ENCODE results near the gene WDR45B. TPM values are rescaled to one million over a fixed set of nuclear protein-coding genes. Genes with fewer than 3 reads are reported as not detected.

WDR45B gene
- total and polyA plus RNA-seq, 8 donors, result 46.8 to 93.1 (median 82.6) TPM

DNA sequence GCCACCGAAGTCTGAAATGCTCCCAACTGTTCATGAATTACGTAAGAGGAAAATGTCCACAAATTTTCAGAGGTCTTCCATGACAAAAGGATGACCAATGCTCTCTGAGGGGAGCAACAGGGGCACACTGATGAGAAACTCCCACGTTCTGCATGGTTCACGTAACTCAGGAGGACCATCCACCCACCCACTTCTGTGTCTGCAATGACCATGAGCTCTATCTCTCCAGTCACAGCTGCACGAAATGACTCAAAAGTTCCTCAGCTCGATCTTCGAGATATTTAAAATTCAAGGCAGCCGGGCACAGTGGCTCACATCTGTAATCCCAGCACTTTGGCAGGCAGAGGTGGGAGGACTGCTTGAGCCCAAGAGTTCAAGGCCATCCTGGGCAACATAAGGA lies 15.8 kb downstream of the WDR45B start:
- no peak for ATAC-seq
- H3K36me3 ChIP-seq, result peaks cover 0 to 67% of the 10 kb centered on the region in 2 donors
- DNase-seq, result no peak
- intact Hi-C loops (cut with DNase I), result no loop called here
- no peaks in the 10 kb centered on the region for H3K27me3 ChIP-seq
- H3K27ac ChIP-seq, result no peak overlapping the region
- TF ChIP-seq, protein P1, sequence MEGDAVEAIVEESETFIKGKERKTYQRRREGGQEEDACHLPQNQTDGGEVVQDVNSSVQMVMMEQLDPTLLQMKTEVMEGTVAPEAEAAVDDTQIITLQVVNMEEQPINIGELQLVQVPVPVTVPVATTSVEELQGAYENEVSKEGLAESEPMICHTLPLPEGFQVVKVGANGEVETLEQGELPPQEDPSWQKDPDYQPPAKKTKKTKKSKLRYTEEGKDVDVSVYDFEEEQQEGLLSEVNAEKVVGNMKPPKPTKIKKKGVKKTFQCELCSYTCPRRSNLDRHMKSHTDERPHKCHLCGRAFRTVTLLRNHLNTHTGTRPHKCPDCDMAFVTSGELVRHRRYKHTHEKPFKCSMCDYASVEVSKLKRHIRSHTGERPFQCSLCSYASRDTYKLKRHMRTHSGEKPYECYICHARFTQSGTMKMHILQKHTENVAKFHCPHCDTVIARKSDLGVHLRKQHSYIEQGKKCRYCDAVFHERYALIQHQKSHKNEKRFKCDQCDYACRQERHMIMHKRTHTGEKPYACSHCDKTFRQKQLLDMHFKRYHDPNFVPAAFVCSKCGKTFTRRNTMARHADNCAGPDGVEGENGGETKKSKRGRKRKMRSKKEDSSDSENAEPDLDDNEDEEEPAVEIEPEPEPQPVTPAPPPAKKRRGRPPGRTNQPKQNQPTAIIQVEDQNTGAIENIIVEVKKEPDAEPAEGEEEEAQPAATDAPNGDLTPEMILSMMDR (IDR thresholded peaks at IDR 0.05), result no peak
- H3K4me3 ChIP-seq, result no peak overlapping the region
- H3K4me1 ChIP-seq, result peaks cover 0 to 8% of the 10 kb centered on the region in 2 donors
- H3K9me3 ChIP-seq, result peaks cover 0 to 7% of the 10 kb centered on the region in 2 donors

DNA sequence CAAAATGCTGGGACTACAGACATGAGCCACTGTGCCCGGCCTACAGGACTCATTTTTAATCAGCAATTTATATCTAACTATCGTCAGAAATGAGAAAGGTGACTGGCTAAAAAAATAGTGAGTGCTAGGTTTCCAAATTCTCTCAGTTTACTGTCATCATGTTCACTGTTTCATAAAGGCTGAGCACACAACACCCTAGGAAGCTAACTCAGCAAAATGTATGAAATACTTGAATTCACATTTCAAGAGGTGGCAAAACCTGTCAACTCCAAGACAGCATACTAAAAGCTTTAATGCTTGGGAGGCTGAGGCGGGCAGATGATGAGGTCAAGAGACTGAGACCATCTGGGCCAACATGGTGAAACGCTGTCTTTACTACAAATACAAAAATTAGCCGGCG lies 16.7 kb downstream of the WDR45B start:
- DNase-seq, result no peak
- peaks cover 0 to 67% of the 10 kb centered on the region in 2 donors for H3K36me3 ChIP-seq
- intact Hi-C loops (cut with DNase I), result no loop called here

DNA sequence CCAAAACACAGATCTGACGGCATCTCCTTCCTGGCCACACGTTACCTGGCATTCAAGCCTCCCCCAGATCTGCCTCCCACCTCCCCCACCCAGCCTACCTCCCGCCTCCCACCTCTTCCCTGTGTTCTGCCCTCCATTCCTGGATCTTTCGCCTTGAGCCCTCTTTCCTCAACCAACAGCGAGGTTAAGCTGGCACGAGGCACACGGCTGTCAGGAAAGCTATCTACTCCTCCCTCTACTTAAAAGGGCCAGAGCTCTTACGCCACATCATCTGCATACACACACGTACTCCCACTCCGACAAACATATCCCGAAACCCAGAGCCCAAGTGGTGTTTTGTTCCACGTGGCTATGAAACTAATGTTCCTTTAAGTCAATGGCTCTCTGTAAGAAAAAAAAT lies 18.0 kb downstream of the WDR45B start:
- DNase-seq, result peak in 1 of 4 donors; percentile 4
- ATAC-seq, result no peak
- peaks cover 0 to 81% of the 10 kb centered on the region in 2 donors for H3K36me3 ChIP-seq
- no peaks in the 10 kb centered on the region for H3K9me3 ChIP-seq
- H3K4me3 ChIP-seq, result no peak overlapping the region
- no peak overlapping the region for H3K27ac ChIP-seq
- TF ChIP-seq, protein P1 (IDR thresholded peaks at IDR 0.05), result no peak
- no peaks in the 10 kb centered on the region for H3K27me3 ChIP-seq
- intact Hi-C loops (cut with DNase I), result no loop called here
- peaks cover 0 to 13% of the 10 kb centered on the region in 2 donors for H3K4me1 ChIP-seq

More for the DNA sequence above, 16.7 kb downstream of the WDR45B start:
- ATAC-seq, result no peak
- TF ChIP-seq, protein P1 (IDR thresholded peaks at IDR 0.05), result no peak
- Histone ChIP-seq H3K9me3 (no peaks in the 10 kb centered on the region), H3K27me3 (no peaks in the 10 kb centered on the region), H3K4me1 (peaks cover 0 to 13% of the 10 kb centered on the region in 2 donors), H3K27ac (no peak overlapping the region), H3K4me3 (no peak overlapping the region)

DNA sequence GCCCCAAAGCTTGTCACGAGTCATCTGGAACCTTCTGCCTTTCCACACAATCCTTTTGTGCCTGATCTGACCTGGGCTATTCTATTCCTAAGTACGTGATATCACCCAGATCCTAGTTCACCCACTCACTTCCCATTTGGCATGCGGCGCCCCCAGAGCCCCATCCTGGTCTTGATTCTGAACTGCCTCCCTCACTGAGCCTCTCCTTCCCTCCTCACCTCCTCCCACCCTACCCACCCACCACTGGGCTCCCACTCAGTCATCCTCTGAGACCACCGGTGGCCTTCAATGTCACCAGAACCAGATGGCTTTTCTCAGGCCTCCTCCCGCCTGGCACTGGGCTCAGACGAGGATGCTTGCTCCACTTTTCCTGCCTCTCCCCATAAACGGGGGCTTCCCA lies 18.5 kb downstream of the WDR45B start:
- Histone ChIP-seq H3K27ac (no peak overlapping the region), H3K9me3 (no peaks in the 10 kb centered on the region), H3K36me3 (peaks cover 0 to 85% of the 10 kb centered on the region in 2 donors), H3K27me3 (no peaks in the 10 kb centered on the region), H3K4me3 (no peak overlapping the region), H3K4me1 (peaks cover 0 to 13% of the 10 kb centered on the region in 2 donors)
- DNase-seq (peak in 1 of 4 donors; percentile 17), ATAC-seq (no peak)
- intact Hi-C loops (cut with DNase I), result no loop called here
- TF ChIP-seq, protein P1 (IDR thresholded peaks at IDR 0.05), result no peak

DNA sequence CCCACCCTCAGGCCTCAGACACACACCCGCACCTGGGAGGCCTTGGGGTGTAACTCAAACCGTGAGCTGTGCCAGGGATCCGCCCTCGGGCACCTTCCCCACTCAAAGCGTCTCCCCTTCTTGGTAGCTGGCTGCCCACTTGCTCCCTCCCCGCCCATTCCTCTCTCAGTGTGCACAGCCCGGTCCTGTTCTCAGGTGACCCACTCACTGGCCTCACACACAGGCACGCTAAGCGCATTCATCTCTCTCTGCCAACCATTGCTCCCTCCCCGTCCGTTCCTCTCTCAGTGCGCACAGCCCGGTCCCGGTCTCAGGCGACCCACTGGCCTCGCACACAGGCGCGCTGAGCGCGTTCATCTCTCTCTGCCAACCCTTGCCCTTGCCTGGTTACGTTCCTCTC lies 20.8 kb downstream of the WDR45B start:
- no peak for ATAC-seq

More for the DNA sequence above, 20.8 kb downstream of the WDR45B start:
- Histone ChIP-seq H3K27me3 (no peaks in the 10 kb centered on the region), H3K4me1 (peaks cover 0 to 13% of the 10 kb centered on the region in 2 donors), H3K4me3 (no peak overlapping the region), H3K27ac (peak overlapping the region in 1 of 2 donors; percentile 37), H3K36me3 (peaks cover 0 to 88% of the 10 kb centered on the region in 2 donors), H3K9me3 (no peaks in the 10 kb centered on the region)
- TF ChIP-seq, protein P1 (IDR thresholded peaks at IDR 0.05), result no peak
- intact Hi-C loops (cut with DNase I), result no loop called here
- DNase-seq, result peak in 1 of 4 donors; percentile 55
